Measurements from ENCODE around the gene NPC1L1.
A peak's percentile ranks its signal among the peaks of the same experiment; 100 is the strongest.

GRCh38 chr7:44565097-44565794, 24.1 kb upstream of the NPC1L1 start:
- TF ChIP-seq, protein P1, sequence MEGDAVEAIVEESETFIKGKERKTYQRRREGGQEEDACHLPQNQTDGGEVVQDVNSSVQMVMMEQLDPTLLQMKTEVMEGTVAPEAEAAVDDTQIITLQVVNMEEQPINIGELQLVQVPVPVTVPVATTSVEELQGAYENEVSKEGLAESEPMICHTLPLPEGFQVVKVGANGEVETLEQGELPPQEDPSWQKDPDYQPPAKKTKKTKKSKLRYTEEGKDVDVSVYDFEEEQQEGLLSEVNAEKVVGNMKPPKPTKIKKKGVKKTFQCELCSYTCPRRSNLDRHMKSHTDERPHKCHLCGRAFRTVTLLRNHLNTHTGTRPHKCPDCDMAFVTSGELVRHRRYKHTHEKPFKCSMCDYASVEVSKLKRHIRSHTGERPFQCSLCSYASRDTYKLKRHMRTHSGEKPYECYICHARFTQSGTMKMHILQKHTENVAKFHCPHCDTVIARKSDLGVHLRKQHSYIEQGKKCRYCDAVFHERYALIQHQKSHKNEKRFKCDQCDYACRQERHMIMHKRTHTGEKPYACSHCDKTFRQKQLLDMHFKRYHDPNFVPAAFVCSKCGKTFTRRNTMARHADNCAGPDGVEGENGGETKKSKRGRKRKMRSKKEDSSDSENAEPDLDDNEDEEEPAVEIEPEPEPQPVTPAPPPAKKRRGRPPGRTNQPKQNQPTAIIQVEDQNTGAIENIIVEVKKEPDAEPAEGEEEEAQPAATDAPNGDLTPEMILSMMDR (IDR thresholded peaks at IDR 0.05 in 4 of 5, conservative IDR thresholded peaks at IDR 0.05 in 1 of 5), result peak; percentile 92 to 99 (median 96)
- no peak for TF ChIP-seq POLR2A (IDR thresholded peaks at IDR 0.05)
